GM10847 (cell line): ENCODE data around the gene ITGA7.

ENCODE experiments used
- POLR2A ChIP-seq: IDR thresholded peaks from 2 replicates; pipeline ENCODE4 v1.6.1; 2011; ENCODE audit not compliant: insufficient read length; ENCODE audit errors: extremely low read depth

The ITGA7 gene

GRCh38 chr12:55707841-55708694 is at the start of gene ITGA7:
ITGA7 (minus strand) TSS chr12:55707904; CDS start chr12:55707682, 222 bp downstream.
- TF ChIP-seq POLR2A, result no peak

GRCh38 chr12:55755246-55755645 is 47.5 kb upstream of the ITGA7 start:
- TF ChIP-seq POLR2A, result no peak

- no peak for TF ChIP-seq POLR2A
Measured at GRCh38 chr12:55748230-55748993, 40.7 kb upstream of the ITGA7 start.

- TF ChIP-seq POLR2A, result no peak
Measured at GRCh38 chr12:55746913-55747231, 39.2 kb upstream of the ITGA7 start.

GRCh38 chr12:55746174-55746912 is 38.6 kb upstream of the ITGA7 start:
- no peak for TF ChIP-seq POLR2A

- TF ChIP-seq POLR2A, result no peak
Measured at GRCh38 chr12:55745361-55746173, 37.9 kb upstream of the ITGA7 start.

GRCh38 chr12:55744340-55745030 is 36.8 kb upstream of the ITGA7 start:
- TF ChIP-seq POLR2A, result no peak

- TF ChIP-seq POLR2A, result no peak
Measured at GRCh38 chr12:55743406-55744339, 36.0 kb upstream of the ITGA7 start.

- no peak for TF ChIP-seq POLR2A
Measured at GRCh38 chr12:55742719-55743405, 35.2 kb upstream of the ITGA7 start, which contains the start of gene GDF11. GDF11 (plus strand) TSS chr12:55743122; CDS start chr12:55743317, 195 bp downstream.

- TF ChIP-seq POLR2A, result no peak
Measured at GRCh38 chr12:55741931-55742680, 34.4 kb upstream of the ITGA7 start.

- no peak for TF ChIP-seq POLR2A
Measured at GRCh38 chr12:55739025-55739378, 31.3 kb upstream of the ITGA7 start.
